Upper lobe of left lung (tissue), 6 donors: ENCODE measurements around the gene PEX7. TPM values are rescaled to one million over a fixed set of nuclear protein-coding genes. Genes with fewer than 3 reads are reported as not detected.
"Not testable (repeated sequence)": the region's sequence is repeated elsewhere in the genome, so short reads cannot be mapped to it uniquely, and the experiment has no call there.

Experiments
- ATAC-seq, 2 donors: fragments of 200-7000 bp; cut with Tn5 transposase; one replicate each; pipeline ENCODE4 v1.9.1; 2022; ENCODE audit warnings: mild to moderate bottlenecking in 2 of 2, moderate library complexity in 2 of 2; ENCODE audit not compliant: low FRiP score in 2 of 2
- DNase-seq, 2 donors: peaks; one replicate each; pipeline ENCODE4 v3.0.0-alpha.2; 2019 to 2020
- H3K27ac ChIP-seq, 4 donors: fragments of 200-600 bp; sonication (generic); one replicate each; pipeline ENCODE4 v1.5.1; 2016 to 2019
- H3K27me3 ChIP-seq, 4 donors: fragments of 200-600 bp; sonication (generic); one replicate each; pipeline ENCODE4 v1.5.1; 2017 to 2019
- H3K36me3 ChIP-seq, 4 donors: fragments of 200-600 bp; sonication (generic); one replicate each; pipeline ENCODE4 v1.5.1; 2016 to 2019
- H3K4me1 ChIP-seq, 4 donors: fragments of 200-600 bp; sonication (generic); one replicate each; pipeline ENCODE4 v1.5.1; 2018 to 2019
- H3K4me3 ChIP-seq, 4 donors: fragments of 200-600 bp; sonication (generic); one replicate each; pipeline ENCODE4 v1.5.1; 2017 to 2019; ENCODE audit warnings: mild to moderate bottlenecking in 2 of 4, moderate library complexity in 1 of 4
- H3K9me3 ChIP-seq, 4 donors: fragments of 200-600 bp; sonication (generic); one replicate each; pipeline ENCODE4 v1.5.1; 2018 to 2019
- EP300 ChIP-seq, 4 donors: sonication (generic); formaldehyde crosslinking; IDR thresholded peaks; one replicate each; pipeline ENCODE4 v1.5.1; 2017; ENCODE audit warnings: antibody characterized with exemption in 4 of 4, control low read depth in 2 of 4
- POLR2A ChIP-seq, 4 donors: fragments of 450-650 bp; IDR thresholded peaks; one replicate each; pipeline ENCODE4 v1.5.1; 2016 to 2017; ENCODE audit warnings: antibody characterized with exemption in 4 of 4, mild to moderate bottlenecking in 2 of 4
- POLR2AphosphoS5 ChIP-seq, 2 donors: sonication (generic); formaldehyde crosslinking; IDR thresholded peaks; one replicate each; pipeline ENCODE4 v1.5.1; 2017; ENCODE audit warnings: antibody characterized with exemption in 2 of 2
- WGBS, 2 donors: methylation state at CpG; one replicate each; pipeline ENCODE4 v1.1.5; 2017 to 2018; 5-methylcytosine and 5-hydroxymethylcytosine counted together
- total RNA-seq, 6 donors: library from RNA; depleted of rRNA in 4 of 6; stranded (reverse); fragments of >200 nt in 4 of 6; gene quantifications; one replicate each; pipeline versions ENCODE4 v1.1.0 to v1.2.1, GENCODE V29; 2016 to 2021
- TF ChIP-seq, protein P1 (sequence below), 6 experiments: fragments of 450-650 bp in 4 of 6; fragments of 200-600 bp in 2 of 6; sonication (generic) in 2 of 6; IDR thresholded peaks; one replicate each; pipeline ENCODE4 v1.5.1; 2016 to 2019; ENCODE audit warnings: antibody characterized with exemption in 6 of 6
- donor health status: DM: no; HTN: no; CAD: no; lungs with moderate emphysema.
- donor health status: DM: no; HTN: yes; CAD: no; lungs with severe emphysema.

The PEX7 gene
- total RNA-seq, 6 donors from 2014 or later = 6.7 to 11.7 (median 9.7) TPM

DNA sequence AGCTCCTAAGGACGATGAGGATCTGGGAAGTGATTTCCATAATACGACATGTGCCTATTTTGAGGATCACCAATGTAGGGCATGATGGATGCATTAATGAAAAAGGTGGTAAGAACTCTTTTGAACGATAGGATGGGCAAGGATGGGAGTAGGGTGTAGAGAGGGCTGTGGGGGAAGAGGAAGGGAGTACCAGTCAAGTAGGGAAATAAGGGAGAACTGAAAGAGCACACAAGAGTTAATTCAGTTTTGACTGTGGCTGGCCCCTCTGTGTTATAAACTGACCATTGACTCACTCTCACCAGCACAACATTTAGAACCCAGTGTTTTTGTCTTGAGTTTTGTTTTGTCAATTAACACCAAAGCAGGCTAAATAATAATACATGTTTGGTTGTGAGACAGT lies 132.7 kb downstream of the PEX7 start:
- WGBS, 2 donors = 84 to 97% methylated on average over 3 of the region's 3 CpGs
- DNase-seq = no peak
- H3K4me3 ChIP-seq = no peak overlapping the region
- TF ChIP-seq EP300 (IDR thresholded peaks at IDR 0.05) = no peak
- TF ChIP-seq POLR2AphosphoS5 (IDR thresholded peaks at IDR 0.05) = no peak
- TF ChIP-seq POLR2A (IDR thresholded peaks at IDR 0.05) = no peak
- TF ChIP-seq, protein P1, sequence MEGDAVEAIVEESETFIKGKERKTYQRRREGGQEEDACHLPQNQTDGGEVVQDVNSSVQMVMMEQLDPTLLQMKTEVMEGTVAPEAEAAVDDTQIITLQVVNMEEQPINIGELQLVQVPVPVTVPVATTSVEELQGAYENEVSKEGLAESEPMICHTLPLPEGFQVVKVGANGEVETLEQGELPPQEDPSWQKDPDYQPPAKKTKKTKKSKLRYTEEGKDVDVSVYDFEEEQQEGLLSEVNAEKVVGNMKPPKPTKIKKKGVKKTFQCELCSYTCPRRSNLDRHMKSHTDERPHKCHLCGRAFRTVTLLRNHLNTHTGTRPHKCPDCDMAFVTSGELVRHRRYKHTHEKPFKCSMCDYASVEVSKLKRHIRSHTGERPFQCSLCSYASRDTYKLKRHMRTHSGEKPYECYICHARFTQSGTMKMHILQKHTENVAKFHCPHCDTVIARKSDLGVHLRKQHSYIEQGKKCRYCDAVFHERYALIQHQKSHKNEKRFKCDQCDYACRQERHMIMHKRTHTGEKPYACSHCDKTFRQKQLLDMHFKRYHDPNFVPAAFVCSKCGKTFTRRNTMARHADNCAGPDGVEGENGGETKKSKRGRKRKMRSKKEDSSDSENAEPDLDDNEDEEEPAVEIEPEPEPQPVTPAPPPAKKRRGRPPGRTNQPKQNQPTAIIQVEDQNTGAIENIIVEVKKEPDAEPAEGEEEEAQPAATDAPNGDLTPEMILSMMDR (IDR thresholded peaks at IDR 0.05) = no peak
- no peak overlapping the region for H3K27ac ChIP-seq
- peaks cover 0 to 9% (median 2%) of the 10 kb centered on the region in 4 donors for H3K4me1 ChIP-seq
- no peaks in the 10 kb centered on the region for H3K27me3 ChIP-seq
- ATAC-seq = no peak
- no peaks in the 10 kb centered on the region for H3K9me3 ChIP-seq
- H3K36me3 ChIP-seq = no peaks in the 10 kb centered on the region

- Histone ChIP-seq H3K4me1 (peaks cover 0 to 9% (median 2%) of the 10 kb centered on the region in 4 donors), H3K4me3 (no peak overlapping the region), H3K27ac (no peak overlapping the region), H3K9me3 (no peaks in the 10 kb centered on the region), H3K27me3 (no peaks in the 10 kb centered on the region), H3K36me3 (no peaks in the 10 kb centered on the region)
- ATAC-seq (peak in 1 of 2 donors; percentile 19), DNase-seq (peak in 1 of 2 donors; percentile 20)
- no peak for TF ChIP-seq EP300 (IDR thresholded peaks at IDR 0.05)
- TF ChIP-seq, protein P1 (IDR thresholded peaks at IDR 0.05) = no peak
- no peak for TF ChIP-seq POLR2AphosphoS5 (IDR thresholded peaks at IDR 0.05)
- TF ChIP-seq POLR2A (IDR thresholded peaks at IDR 0.05) = no peak
- WGBS, 2 donors = 29 to 42% methylated on average over 11 to 14 of the region's 14 CpGs
Measured at GRCh38 chr6:136956590-136957544, 134.5 kb downstream of the PEX7 start.

DNA sequence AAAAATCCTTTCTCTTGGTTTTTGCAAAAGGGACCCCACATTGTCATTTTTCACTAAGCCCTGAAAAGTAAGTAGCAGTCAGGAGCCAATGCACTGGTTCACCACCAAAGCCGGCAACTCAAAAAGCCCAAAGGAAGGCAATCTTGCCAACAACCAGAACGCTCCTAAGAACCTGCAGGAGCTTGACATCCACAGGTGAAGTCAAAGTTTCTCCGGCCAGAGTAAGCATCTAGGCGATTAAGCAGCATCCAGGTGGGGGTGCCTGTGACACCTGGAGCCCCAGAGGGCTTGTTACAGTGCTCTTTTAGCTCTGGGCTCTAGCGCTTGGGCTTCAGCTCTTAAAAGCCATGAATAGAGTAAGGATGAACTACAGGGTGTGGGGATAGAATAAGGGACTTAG lies 135.8 kb downstream of the PEX7 start:
- no peaks in the 10 kb centered on the region for H3K9me3 ChIP-seq
- TF ChIP-seq POLR2AphosphoS5 (IDR thresholded peaks at IDR 0.05) (no peak), POLR2A (IDR thresholded peaks at IDR 0.05) (no peak), EP300 (IDR thresholded peaks at IDR 0.05) (no peak)
- TF ChIP-seq, protein P1 (IDR thresholded peaks at IDR 0.05) = no peak
- 95 to 97% methylated on average over 5 of the region's 5 CpGs for WGBS, 2 donors

DNA sequence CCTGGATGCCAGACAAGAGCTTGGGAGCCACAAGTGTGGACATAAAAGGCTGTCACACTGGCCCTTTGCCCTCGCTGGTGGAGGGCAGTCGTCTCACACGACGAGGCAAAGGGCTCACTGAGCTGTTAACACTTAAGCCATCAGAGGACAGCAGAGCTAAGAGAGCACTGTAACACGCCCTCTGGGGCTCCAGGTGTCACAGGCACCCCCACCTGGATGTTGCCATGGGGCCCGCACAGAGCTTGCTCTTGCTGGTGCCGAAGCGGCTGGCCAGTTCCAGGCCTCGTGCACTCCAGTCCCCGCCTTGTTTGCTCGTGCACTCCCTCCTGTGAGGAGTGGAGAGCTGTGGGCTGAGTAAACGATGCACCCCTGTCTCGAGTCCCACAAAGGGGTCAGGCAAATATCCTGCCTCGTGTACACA lies 137.1 kb downstream of the PEX7 start:
- Histone ChIP-seq H3K27me3 (no peaks in the 10 kb centered on the region), H3K4me1 (peaks cover 0 to 9% (median 2%) of the 10 kb centered on the region in 4 donors), H3K27ac (no peak overlapping the region), H3K4me3 (no peak overlapping the region), H3K36me3 (no peaks in the 10 kb centered on the region), H3K9me3 (no peaks in the 10 kb centered on the region)
- DNase-seq (peak; percentile 28 to 56), ATAC-seq (peak; percentile 44 to 55)
- TF ChIP-seq POLR2AphosphoS5 (IDR thresholded peaks at IDR 0.05) (no peak), EP300 (IDR thresholded peaks at IDR 0.05) (no peak), POLR2A (IDR thresholded peaks at IDR 0.05) (no peak)
- TF ChIP-seq, protein P1 (IDR thresholded peaks at IDR 0.05) = no peak
- 54 to 56% methylated on average over 14 of the region's 14 CpGs for WGBS, 2 donors

More for the DNA sequence above, 135.8 kb downstream of the PEX7 start:
- ATAC-seq (no peak), DNase-seq (no peak)
- H3K27me3 ChIP-seq = no peaks in the 10 kb centered on the region
- H3K4me1 ChIP-seq = peaks cover 0 to 9% (median 2%) of the 10 kb centered on the region in 4 donors
- no peak overlapping the region for H3K27ac ChIP-seq
- H3K4me3 ChIP-seq = no peak overlapping the region
- no peaks in the 10 kb centered on the region for H3K36me3 ChIP-seq

GRCh38 chr6:136959935-136960334 lies 137.5 kb downstream of the PEX7 start:
- 80% methylated on average over 6 of the region's 6 CpGs for WGBS, 2 donors
- H3K9me3 ChIP-seq, H3K4me3 ChIP-seq, H3K27ac ChIP-seq, ATAC-seq, H3K4me1 ChIP-seq, DNase-seq, H3K36me3 ChIP-seq, H3K27me3 ChIP-seq: not testable (repeated sequence)
